WTC11 (cell line): ENCODE data around the gene GARRE1. TPM values are rescaled to one million over a fixed set of nuclear protein-coding genes. Genes with fewer than 3 reads are reported as not detected.
"Not testable (repeated sequence)": the region's sequence is repeated elsewhere in the genome, so short reads cannot be mapped to it uniquely, and the experiment has no call there.

Experiments
- ATAC-seq: fragments of 200-7000 bp; cut with Tn5 transposase; 2 replicates; pipeline ENCODE4 v1.10.0; 2021; ENCODE audit warnings: mild to moderate bottlenecking, moderate library complexity
- CTCF ChIA-PET: fragments of 300-600 bp; sonication (Branson Sonifier 250); formaldehyde crosslinking; loops from one replicate; lab custom pipeline; 2021; ENCODE audit warnings: antibody characterized with exemption; lab: Charles Lee
- POLR2A ChIA-PET: fragments of 350-600 bp; sonication (Branson Sonifier 250); formaldehyde crosslinking; loops from one replicate; lab custom pipeline; 2021; ENCODE audit warnings: antibody characterized with exemption; lab: Charles Lee
- DNase-seq: peaks from one replicate; pipeline ENCODE4 v3.0.0; 2021; ENCODE audit warnings: low spot score
- H3K27ac Mint-ChIP-seq: 2 replicates; pipeline ENCODE4 v1.8.0; 2021; ENCODE audit warnings: mixed read lengths
- H3K27me3 Mint-ChIP-seq: 2 replicates; pipeline ENCODE4 v1.8.0; 2021; ENCODE audit warnings: low read depth, mild to moderate bottlenecking, moderate library complexity, mixed read lengths
- H3K36me3 Mint-ChIP-seq: 2 replicates; pipeline ENCODE4 v1.8.0; 2021; ENCODE audit warnings: mixed read lengths
- H3K4me1 Mint-ChIP-seq: 2 replicates; pipeline ENCODE4 v1.8.0; 2022; ENCODE audit warnings: mixed read lengths
- H3K4me3 Mint-ChIP-seq: 2 replicates; pipeline ENCODE4 v1.8.0; 2021; ENCODE audit warnings: mild to moderate bottlenecking, moderate library complexity, mixed read lengths
- H3K9me3 Mint-ChIP-seq: 2 replicates; pipeline ENCODE4 v1.8.0; 2021; ENCODE audit warnings: mixed read lengths
- GTF2I ChIP-seq: fragments of 250-450 bp; sonication (Bioruptor Pico); conservative IDR thresholded peaks from 2 replicates; pipeline ENCODE4 v1.4.0; 2021; ENCODE audit warnings: mild to moderate bottlenecking
- RORB ChIP-seq: fragments of 250-450 bp; sonication (Bioruptor Pico); IDR thresholded peaks from 2 replicates; pipeline ENCODE4 v1.9.0; 2021; ENCODE audit warnings: mild to moderate bottlenecking
- SMAD3 ChIP-seq: sonication (generic); formaldehyde crosslinking; IDR thresholded peaks from 2 replicates; pipeline ENCODE4 v1.8.0; 2022; ENCODE audit warnings: missing genetic modification reagents, mild to moderate bottlenecking, borderline replicate concordance
- SP1 ChIP-seq: sonication (generic); formaldehyde crosslinking; conservative IDR thresholded peaks from 2 replicates; pipeline ENCODE4 v1.8.1; 2022; ENCODE audit warnings: missing genetic modification reagents
- ZNF121 ChIP-seq: sonication (generic); formaldehyde crosslinking; IDR thresholded peaks from 2 replicates; pipeline ENCODE4 v1.8.0; 2023; ENCODE audit warnings: missing genetic modification reagents
- ZNF263 ChIP-seq: sonication (generic); formaldehyde crosslinking; IDR thresholded peaks from 2 replicates; pipeline ENCODE4 v1.8.1; 2022; ENCODE audit warnings: low read depth, mild to moderate bottlenecking, moderate library complexity, missing genetic modification reagents
- total RNA-seq: library from RNA; stranded (reverse); gene quantifications from 3 replicates; pipeline ENCODE4 v1.2.3, GENCODE V29; 2021
- TF ChIP-seq, protein P1 (sequence below): sonication (generic); formaldehyde crosslinking; IDR thresholded peaks from 2 replicates; pipeline ENCODE4 v1.8.0; 2022; ENCODE audit warnings: mild to moderate bottlenecking, missing genetic modification reagents
- TF ChIP-seq, protein P2 (sequence below): sonication (generic); formaldehyde crosslinking; IDR thresholded peaks from 2 replicates; pipeline ENCODE4 v1.8.1; 2022; ENCODE audit warnings: mild to moderate bottlenecking, missing genetic modification reagents, moderate library complexity, borderline replicate concordance
- TF ChIP-seq, protein P3 (sequence below): sonication (generic); formaldehyde crosslinking; conservative IDR thresholded peaks from 2 replicates; pipeline ENCODE4 v1.8.1; 2022; ENCODE audit warnings: mild to moderate bottlenecking, missing genetic modification reagents
- TF ChIP-seq, protein P4 (sequence below): sonication (generic); formaldehyde crosslinking; IDR thresholded peaks from 2 replicates; pipeline ENCODE4 v1.8.0; 2022; ENCODE audit warnings: mild to moderate bottlenecking, missing genetic modification reagents
- TF ChIP-seq, protein P5 (sequence below): fragments of 200-600 bp; IDR thresholded peaks from 2 replicates; pipeline ENCODE4 v1.8.0; 2022; ENCODE audit warnings: antibody characterized with exemption

The GARRE1 gene
- total RNA-seq, 1 experiment from 2014 or later: 16.7 TPM

DNA sequence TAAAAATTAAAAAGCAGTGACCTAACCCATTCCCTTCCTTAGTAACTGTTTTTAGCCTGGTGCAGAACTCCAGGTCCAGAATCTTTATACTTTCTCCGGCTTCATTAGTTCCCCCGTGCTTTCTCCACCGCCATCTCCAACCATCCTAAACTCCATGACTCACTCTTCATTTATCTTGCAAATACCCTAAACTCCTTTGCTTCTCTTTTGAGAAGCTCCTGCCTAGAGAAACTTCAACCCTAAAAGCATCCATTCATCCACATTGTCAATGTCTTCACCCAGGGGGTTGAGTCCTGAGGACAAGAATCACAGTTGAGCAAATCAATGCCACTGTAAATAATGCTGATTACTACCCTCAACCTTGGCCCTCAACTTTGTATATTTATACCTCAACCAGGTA lies 17.1 kb upstream of the GARRE1 start (continued):
- TF ChIP-seq SP1: no peak
- no peak for TF ChIP-seq GTF2I
- TF ChIP-seq, protein P1, sequence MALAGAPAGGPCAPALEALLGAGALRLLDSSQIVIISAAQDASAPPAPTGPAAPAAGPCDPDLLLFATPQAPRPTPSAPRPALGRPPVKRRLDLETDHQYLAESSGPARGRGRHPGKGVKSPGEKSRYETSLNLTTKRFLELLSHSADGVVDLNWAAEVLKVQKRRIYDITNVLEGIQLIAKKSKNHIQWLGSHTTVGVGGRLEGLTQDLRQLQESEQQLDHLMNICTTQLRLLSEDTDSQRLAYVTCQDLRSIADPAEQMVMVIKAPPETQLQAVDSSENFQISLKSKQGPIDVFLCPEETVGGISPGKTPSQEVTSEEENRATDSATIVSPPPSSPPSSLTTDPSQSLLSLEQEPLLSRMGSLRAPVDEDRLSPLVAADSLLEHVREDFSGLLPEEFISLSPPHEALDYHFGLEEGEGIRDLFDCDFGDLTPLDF (CRISPR knock-in tag): no peak
- TF ChIP-seq, protein P2, sequence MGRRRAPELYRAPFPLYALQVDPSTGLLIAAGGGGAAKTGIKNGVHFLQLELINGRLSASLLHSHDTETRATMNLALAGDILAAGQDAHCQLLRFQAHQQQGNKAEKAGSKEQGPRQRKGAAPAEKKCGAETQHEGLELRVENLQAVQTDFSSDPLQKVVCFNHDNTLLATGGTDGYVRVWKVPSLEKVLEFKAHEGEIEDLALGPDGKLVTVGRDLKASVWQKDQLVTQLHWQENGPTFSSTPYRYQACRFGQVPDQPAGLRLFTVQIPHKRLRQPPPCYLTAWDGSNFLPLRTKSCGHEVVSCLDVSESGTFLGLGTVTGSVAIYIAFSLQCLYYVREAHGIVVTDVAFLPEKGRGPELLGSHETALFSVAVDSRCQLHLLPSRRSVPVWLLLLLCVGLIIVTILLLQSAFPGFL: no peak

DNA sequence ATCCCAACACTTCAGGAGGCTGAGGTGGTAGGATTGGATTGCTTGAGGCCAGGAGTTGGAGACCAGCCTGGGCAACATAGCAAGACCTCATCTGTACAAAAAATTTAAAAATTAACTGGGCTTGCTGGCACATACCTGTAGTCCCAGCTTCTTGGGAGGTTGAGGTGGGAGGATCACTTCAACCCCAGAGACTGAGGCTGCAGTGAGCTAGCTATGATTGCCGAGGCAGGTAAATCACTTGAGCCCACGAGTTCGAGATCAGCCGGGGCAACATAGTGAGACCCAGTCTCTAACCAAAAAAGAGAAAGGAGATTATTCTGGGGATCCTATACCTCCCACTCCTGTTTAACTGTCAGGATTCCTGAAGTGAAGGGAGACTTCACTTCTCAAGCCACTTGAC lies 16.4 kb upstream of the GARRE1 start:
- no peak for ATAC-seq
- TF ChIP-seq, protein P3, sequence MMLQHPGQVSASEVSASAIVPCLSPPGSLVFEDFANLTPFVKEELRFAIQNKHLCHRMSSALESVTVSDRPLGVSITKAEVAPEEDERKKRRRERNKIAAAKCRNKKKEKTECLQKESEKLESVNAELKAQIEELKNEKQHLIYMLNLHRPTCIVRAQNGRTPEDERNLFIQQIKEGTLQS (CRISPR knock-in tag): no peak
- peak; percentile 68 for TF ChIP-seq ZNF121
- TF ChIP-seq, all 79 proteins: peak for 1
- H3K9me3 Mint-ChIP-seq: peaks cover 5% of the 10 kb centered on the region
- H3K27me3 Mint-ChIP-seq: no peaks in the 10 kb centered on the region
- H3K36me3 Mint-ChIP-seq: peaks cover 6% of the 10 kb centered on the region; the same call in 1 of the 2 replicates
- peaks cover 26% of the 10 kb centered on the region for H3K4me1 Mint-ChIP-seq
- H3K4me3 Mint-ChIP-seq: no peak overlapping the region
- H3K27ac Mint-ChIP-seq: peak overlapping the region; percentile 90; the same call in 1 of the 2 replicates
- POLR2A ChIA-PET: interaction anchor here (0.6 kb wide), 1 partner anchor 231 kb away, joined by 4 read pairs; no protein-coding TSS in a partner anchor
- DNase-seq: no peak
- CTCF ChIA-PET: no interaction called here

DNA sequence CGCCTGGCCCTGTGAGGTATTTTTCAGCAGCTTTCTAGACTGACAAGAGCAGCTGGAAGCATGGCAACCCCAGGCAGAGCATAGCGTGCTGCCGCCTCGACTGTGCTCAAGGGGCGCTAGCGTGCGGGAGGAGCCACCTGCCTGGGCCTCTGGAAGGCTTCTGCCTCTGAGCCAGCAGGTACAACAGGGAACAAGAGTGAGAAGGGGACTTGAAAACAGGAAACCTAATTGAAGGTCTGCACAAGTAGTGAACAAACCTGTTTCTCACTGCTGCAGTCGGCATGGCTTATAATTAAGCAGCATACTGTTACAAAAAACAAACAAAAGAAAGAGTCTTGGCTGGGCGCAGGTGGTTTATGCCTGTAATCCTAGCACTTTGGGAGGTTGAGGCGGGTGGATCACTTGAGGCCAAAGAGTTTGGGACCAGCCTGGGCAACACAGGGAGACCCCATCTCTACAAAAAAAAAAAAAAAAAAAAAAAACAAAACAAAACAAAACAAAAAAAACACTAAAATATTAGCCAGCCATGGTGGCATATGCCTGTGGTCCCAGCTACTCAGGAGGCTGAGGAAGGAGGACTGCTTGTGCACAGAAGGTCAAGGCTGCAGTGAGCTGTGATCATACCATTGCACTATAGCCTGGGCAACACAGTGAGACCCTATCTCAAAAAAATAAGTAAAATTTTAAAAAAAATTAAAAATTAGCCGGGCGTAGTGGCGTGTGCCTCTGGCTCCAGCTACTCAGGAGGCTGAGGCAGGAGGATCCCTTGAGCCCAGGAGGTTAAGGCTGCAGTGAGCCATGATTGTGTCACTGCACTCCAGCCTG lies 12.6 kb upstream of the GARRE1 start:
- ChIA-PET POLR2A (interaction anchor here (0.6 to 0.9 kb wide), 2 partner anchors 37 to 82 kb away, joined by 3 read pairs; no protein-coding TSS in a partner anchor), CTCF (interaction anchor here (0.6 to 2.2 kb wide), 21 partner anchors 10 to 464 kb away, joined by 3 to 28 read pairs (median 4); no protein-coding TSS in a partner anchor)
- Mint-ChIP-seq H3K9me3 (no peaks in the 10 kb centered on the region), H3K4me3 (no peak overlapping the region), H3K27ac (peak overlapping the region; percentile 98), H3K27me3 (no peaks in the 10 kb centered on the region), H3K4me1 (peaks cover 19% of the 10 kb centered on the region), H3K36me3 (no peaks in the 10 kb centered on the region)
- TF ChIP-seq RORB (CRISPR knock-in tag): no peak
- 0 out of 2 replicates have a peak, but pooled peaks have one; percentile 37 for TF ChIP-seq SMAD3 (CRISPR knock-in tag)
- TF ChIP-seq, protein P4, sequence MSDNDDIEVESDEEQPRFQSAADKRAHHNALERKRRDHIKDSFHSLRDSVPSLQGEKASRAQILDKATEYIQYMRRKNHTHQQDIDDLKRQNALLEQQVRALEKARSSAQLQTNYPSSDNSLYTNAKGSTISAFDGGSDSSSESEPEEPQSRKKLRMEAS: peak; percentile 69; the same call in 1 of the 2 replicates
- no peak for TF ChIP-seq ZNF263
- TF ChIP-seq, protein P5, sequence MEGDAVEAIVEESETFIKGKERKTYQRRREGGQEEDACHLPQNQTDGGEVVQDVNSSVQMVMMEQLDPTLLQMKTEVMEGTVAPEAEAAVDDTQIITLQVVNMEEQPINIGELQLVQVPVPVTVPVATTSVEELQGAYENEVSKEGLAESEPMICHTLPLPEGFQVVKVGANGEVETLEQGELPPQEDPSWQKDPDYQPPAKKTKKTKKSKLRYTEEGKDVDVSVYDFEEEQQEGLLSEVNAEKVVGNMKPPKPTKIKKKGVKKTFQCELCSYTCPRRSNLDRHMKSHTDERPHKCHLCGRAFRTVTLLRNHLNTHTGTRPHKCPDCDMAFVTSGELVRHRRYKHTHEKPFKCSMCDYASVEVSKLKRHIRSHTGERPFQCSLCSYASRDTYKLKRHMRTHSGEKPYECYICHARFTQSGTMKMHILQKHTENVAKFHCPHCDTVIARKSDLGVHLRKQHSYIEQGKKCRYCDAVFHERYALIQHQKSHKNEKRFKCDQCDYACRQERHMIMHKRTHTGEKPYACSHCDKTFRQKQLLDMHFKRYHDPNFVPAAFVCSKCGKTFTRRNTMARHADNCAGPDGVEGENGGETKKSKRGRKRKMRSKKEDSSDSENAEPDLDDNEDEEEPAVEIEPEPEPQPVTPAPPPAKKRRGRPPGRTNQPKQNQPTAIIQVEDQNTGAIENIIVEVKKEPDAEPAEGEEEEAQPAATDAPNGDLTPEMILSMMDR: peak; percentile 53; the same call in 1 of the 2 replicates
- peak; percentile 74 for TF ChIP-seq ZNF121
- ATAC-seq (peak; percentile 98), DNase-seq (peak; percentile 87)

DNA sequence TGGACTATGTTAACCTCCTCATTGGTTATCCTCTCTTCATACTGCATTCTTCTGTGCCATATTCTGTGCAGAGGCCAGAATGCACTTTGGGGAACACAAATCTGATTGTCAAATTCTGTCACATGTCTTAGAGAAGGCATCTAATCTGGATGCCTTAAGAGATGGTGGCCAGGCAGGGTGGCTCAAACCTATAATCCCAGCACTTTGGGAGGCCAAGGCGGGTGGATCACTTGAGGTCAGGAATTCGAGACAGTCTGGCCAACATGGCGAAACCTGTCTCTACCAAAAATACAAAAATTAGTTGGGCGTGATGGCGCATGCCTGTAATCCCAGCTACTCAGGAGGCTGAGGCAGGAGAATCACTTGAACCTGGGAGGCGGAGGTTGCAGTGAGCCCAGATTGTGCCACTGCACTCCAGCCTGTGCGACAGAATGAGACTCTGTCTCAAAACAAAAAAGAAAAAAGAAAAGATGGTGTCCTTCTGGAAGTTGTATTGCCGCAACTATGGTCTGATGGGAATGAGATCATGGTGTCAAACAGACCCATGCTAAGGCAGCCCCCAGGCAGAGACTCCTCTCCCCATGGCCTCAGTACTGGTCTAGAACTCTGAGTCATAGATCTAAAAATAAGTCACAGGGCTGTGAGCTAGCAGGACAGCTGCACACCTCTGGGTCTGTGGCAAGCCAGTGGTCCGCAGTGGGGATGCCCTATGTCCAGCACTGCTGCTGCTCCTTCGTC lies 11.0 kb upstream of the GARRE1 start:
- H3K27me3 Mint-ChIP-seq, ATAC-seq, DNase-seq, H3K4me3 Mint-ChIP-seq, POLR2A ChIA-PET, H3K9me3 Mint-ChIP-seq, H3K36me3 Mint-ChIP-seq, H3K4me1 Mint-ChIP-seq: not testable (repeated sequence)
- CTCF ChIA-PET: interaction anchor here (0.6 to 2.2 kb wide), 2 partner anchors 11 to 116 kb away, joined by 4 to 5 read pairs; no protein-coding TSS in a partner anchor
- peak overlapping the region; percentile 29; the same call in 1 of the 2 replicates for H3K27ac Mint-ChIP-seq
